Esophagus muscularis mucosa (tissue), 4 donors: ENCODE measurements around the gene TRAPPC12. TPM values are rescaled to one million over a fixed set of nuclear protein-coding genes. Genes with fewer than 3 reads are reported as not detected.

ENCODE experiments used
- DNase-seq: peaks from one replicate; pipeline ENCODE4 v3.0.0-alpha.2; 2017; ENCODE audit errors: extremely low spot score
- H3K27ac ChIP-seq, 4 donors: fragments of 200-600 bp; sonication (generic); replicated peaks in 1 of 4; 1 replicate in 3 of 4; 2 replicates in 1 of 4; pipeline ENCODE4 v1.5.1; 2016 to 2019; ENCODE audit warnings: mild to moderate bottlenecking in 1 of 4
- H3K27me3 ChIP-seq, 4 donors: fragments of 200-600 bp; sonication (generic); one replicate each; pipeline versions ENCODE4 v1.5.1 to v1.6.0; 2016 to 2019
- H3K36me3 ChIP-seq, 4 donors: fragments of 200-600 bp; sonication (generic); one replicate each; pipeline ENCODE4 v1.5.1; 2016 to 2019
- H3K4me1 ChIP-seq, 4 donors: fragments of 200-600 bp; sonication (generic); one replicate each; pipeline ENCODE4 v1.5.1; 2016 to 2019
- H3K4me3 ChIP-seq, 4 donors: fragments of 200-600 bp; sonication (generic); 1 replicate in 2 of 4; 2 replicates in 2 of 4; pipeline ENCODE4 v1.5.1; 2016 to 2019; ENCODE audit warnings: mild to moderate bottlenecking in 4 of 4, moderate library complexity in 1 of 4
- H3K9me3 ChIP-seq, 4 donors: fragments of 200-600 bp; sonication (generic); 1 replicate in 3 of 4; 2 replicates in 1 of 4; pipeline ENCODE4 v1.5.1; 2016 to 2019
- CTCF ChIP-seq, 3 experiments: fragments of 200-600 bp in 2 of 3; fragments of 450-650 bp in 1 of 3; sonication (generic) in 2 of 3; IDR thresholded peaks; one replicate each; pipeline ENCODE4 v1.5.1; 2017 to 2019; ENCODE audit warnings: antibody characterized with exemption in 3 of 3, mild to moderate bottlenecking in 2 of 3, moderate library complexity in 1 of 3
- EP300 ChIP-seq: sonication (generic); formaldehyde crosslinking; IDR thresholded peaks from one replicate; pipeline ENCODE4 v1.6.1; 2017; ENCODE audit warnings: antibody characterized with exemption
- POLR2A ChIP-seq: fragments of 450-650 bp; IDR thresholded peaks from one replicate; pipeline ENCODE4 v1.6.1; 2017; ENCODE audit warnings: antibody characterized with exemption, moderate library complexity, mild to moderate bottlenecking, low read depth
- POLR2AphosphoS5 ChIP-seq, 2 donors: sonication (generic); formaldehyde crosslinking; IDR thresholded peaks; one replicate each; pipeline ENCODE4 v1.6.1; 2017; ENCODE audit warnings: antibody characterized with exemption in 2 of 2
- WGBS: methylation state at CpG from one replicate; pipeline ENCODE4 v1.1.5; 2018; 5-methylcytosine and 5-hydroxymethylcytosine counted together
- intact Hi-C: fragments of 100-400 bp; cut with DNase I; formaldehyde crosslinking; loops from one replicate; pipeline ENCODE4 v1.15.1; 2023
- total RNA-seq, 4 donors: library from RNA; depleted of rRNA; stranded (reverse); fragments of >200 nt; gene quantifications; one replicate each; pipeline versions ENCODE4 v1.1.0 to v1.2.1, GENCODE V29; 2016

The TRAPPC12 gene
- total RNA-seq, 4 donors from 2014 or later: 65.6 to 89.3 (median 72.6) TPM

DNA sequence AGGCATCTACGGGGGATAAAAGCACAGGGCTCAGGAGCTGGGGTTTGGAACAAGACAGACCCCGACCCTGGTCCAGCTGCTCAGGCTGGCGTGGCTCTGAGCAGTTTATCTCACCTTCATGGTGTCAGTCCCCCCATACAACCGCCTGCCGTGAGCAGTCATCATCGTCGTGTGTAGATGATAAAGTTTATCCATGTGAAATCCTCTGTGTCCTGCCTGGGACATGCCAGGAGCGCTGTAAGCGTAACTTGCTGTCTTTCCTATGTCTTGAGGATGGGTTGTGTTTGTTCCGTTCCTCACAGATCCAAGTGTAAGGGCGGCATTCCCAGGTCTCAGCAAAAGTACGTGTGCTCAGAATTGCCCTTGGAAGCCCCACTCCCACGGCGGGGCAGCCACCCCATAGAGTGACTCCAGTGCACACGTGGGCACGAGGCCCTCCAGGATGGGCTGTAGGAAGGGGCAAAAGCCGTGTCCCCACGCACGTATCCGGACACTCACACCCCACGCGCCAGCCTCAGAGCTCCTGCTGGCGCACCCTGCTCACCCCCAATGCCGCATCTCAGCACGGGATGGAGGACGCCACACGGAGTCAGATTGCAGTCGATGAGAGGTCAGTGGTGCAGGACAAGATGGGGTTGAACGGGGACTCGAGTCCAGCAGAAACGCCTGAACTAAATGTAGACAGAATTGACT is 88.9 kb downstream of the TRAPPC12 start:
- no peaks in the 10 kb centered on the region for H3K27me3 ChIP-seq
- no peak overlapping the region for H3K4me3 ChIP-seq
- H3K27ac ChIP-seq: peak overlapping the region; percentile 83 to 88 (median 84)
- WGBS: 96% methylated on average over 26 of the region's 31 CpGs
- no peak for DNase-seq
- no peaks in the 10 kb centered on the region for H3K9me3 ChIP-seq
- peaks cover 32 to 47% (median 41%) of the 10 kb centered on the region in 4 donors for H3K4me1 ChIP-seq
- H3K36me3 ChIP-seq: peaks cover 21 to 76% (median 62%) of the 10 kb centered on the region in 4 donors
- no peak for TF ChIP-seq POLR2AphosphoS5 (IDR thresholded peaks at IDR 0.05)
- no peak for TF ChIP-seq POLR2A
- no peak for TF ChIP-seq CTCF (IDR thresholded peaks at IDR 0.05)
- no peak for TF ChIP-seq EP300
- intact Hi-C loops: loop anchor here (10.0 kb wide), 1 partner anchor 1614 kb away; no protein-coding TSS in a partner anchor

- H3K27ac ChIP-seq: peak overlapping the region; percentile 83 to 88 (median 84)
- no peak for TF ChIP-seq CTCF (IDR thresholded peaks at IDR 0.05)
- no peak for TF ChIP-seq EP300
- no peak for TF ChIP-seq POLR2AphosphoS5 (IDR thresholded peaks at IDR 0.05)
- TF ChIP-seq POLR2A: no peak
- H3K27me3 ChIP-seq: no peaks in the 10 kb centered on the region
- intact Hi-C loops: loop anchor here (10.0 kb wide), 1 partner anchor 1615 kb away; no protein-coding TSS in a partner anchor
- DNase-seq: no peak
- no peaks in the 10 kb centered on the region for H3K9me3 ChIP-seq
- peaks cover 32 to 47% (median 41%) of the 10 kb centered on the region in 4 donors for H3K4me1 ChIP-seq
- 88% methylated on average over 7 of the region's 7 CpGs for WGBS
- peaks cover 22 to 74% (median 60%) of the 10 kb centered on the region in 4 donors for H3K36me3 ChIP-seq
- no peak overlapping the region for H3K4me3 ChIP-seq
Observed at GRCh38 chr2:3469486-3469885, 90.0 kb downstream of the TRAPPC12 start.

DNA sequence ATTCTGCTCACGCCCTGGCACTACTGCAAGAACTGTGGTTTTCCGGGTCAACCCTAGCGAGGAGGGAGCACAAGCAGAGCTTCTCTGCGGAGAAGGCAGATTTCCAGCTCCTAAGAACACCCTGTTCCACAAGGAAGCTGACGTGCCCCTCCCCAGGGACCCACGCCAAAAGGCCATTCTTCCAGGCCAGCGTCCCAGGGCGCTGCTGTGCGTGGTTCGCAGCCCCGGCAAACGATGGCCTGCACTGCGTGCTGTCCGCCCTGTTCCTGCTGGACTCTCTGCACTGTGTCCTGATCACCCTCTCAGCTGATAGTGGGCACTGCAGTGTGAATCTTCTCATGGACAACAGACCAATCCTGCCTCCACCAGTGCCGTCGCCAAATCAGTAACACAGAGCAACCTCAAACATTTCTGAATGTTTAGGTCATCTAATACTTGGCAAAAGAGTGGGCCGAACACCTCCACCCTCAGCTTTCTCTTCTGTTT is 90.7 kb downstream of the TRAPPC12 start:
- no peaks in the 10 kb centered on the region for H3K27me3 ChIP-seq
- H3K27ac ChIP-seq: peak overlapping the region; percentile 83 to 88 (median 84)
- intact Hi-C loops: loop anchor here (5.0 kb wide), 1 partner anchor 47 kb away; the partner anchor contains the start of gene ADI1
- peak overlapping the region in 3 of 4 donors; percentile 7 to 32 (median 27) for H3K4me3 ChIP-seq
- WGBS: 54% methylated on average over 10 of the region's 17 CpGs
- no peaks in the 10 kb centered on the region for H3K9me3 ChIP-seq
- H3K36me3 ChIP-seq: peaks cover 21 to 67% (median 55%) of the 10 kb centered on the region in 4 donors
- peak; percentile 93 for DNase-seq
- peaks cover 32 to 47% (median 41%) of the 10 kb centered on the region in 4 donors for H3K4me1 ChIP-seq
- no peak for TF ChIP-seq CTCF (IDR thresholded peaks at IDR 0.05)
- TF ChIP-seq POLR2A: no peak
- peak; percentile 90 to 93 for TF ChIP-seq POLR2AphosphoS5 (IDR thresholded peaks at IDR 0.05)
- TF ChIP-seq EP300: peak; percentile 83

DNA sequence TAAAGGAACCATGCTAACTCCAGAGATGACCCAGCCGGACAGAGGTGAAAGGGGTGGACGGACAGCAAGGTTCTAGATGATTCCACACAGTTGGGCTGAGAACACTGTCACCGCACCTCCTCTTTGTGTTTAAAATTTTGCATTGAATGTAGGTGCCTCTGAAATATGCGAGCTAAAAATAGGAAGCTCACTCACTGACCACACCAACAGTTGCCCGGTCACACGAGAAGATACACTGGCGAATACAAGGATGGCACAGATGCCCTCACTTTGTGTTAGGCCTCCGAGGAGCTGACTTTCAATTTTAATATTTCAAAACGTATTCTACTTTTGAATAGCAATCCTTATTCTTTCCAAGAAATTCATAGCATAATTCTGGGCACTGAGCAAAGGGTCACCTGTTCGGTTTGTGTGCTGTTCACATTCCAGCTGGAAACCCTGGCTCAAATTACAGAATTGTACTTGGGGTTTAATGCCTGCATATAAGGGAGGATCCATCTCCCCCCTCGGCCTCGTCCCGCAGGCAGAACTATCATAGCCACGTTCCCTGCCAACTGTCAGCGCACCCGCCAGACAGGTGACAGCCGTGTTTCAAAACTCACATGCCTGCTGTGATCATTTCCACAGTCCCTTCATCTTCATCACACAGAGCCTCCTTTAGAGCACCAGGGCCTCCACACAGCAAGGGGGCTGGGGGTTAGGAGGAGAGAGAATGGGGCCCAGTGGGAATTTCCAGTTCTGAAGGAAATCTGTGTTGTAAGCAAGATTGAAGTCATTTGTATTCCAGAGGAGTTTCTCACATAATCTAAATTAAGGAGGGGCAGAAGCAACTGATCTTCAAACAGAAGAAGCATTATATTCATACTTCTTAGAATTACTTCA is 91.6 kb downstream of the TRAPPC12 start:
- WGBS: 66% methylated on average over 17 of the region's 17 CpGs
- H3K4me3 ChIP-seq: peak overlapping the region in 2 of 4 donors; percentile 7 to 27
- intact Hi-C loops: loop anchor here (5.0 kb wide), 1 partner anchor 46 kb away; the partner anchor contains the start of gene ADI1
- H3K27ac ChIP-seq: peak overlapping the region; percentile 83 to 88 (median 84)
- H3K27me3 ChIP-seq: no peaks in the 10 kb centered on the region
- H3K36me3 ChIP-seq: peaks cover 21 to 64% (median 53%) of the 10 kb centered on the region in 4 donors
- no peak for DNase-seq
- peaks cover 32 to 47% (median 41%) of the 10 kb centered on the region in 4 donors for H3K4me1 ChIP-seq
- H3K9me3 ChIP-seq: no peaks in the 10 kb centered on the region
- TF ChIP-seq CTCF (IDR thresholded peaks at IDR 0.05): no peak
- peak; percentile 33 to 53 for TF ChIP-seq POLR2AphosphoS5 (IDR thresholded peaks at IDR 0.05)
- TF ChIP-seq EP300: no peak
- no peak for TF ChIP-seq POLR2A
